Limb (tissue), 2 donors: ENCODE data around the gene VPS9D1.
"Not testable (repeated sequence)": the region's sequence is repeated elsewhere in the genome, so short reads cannot be mapped to it uniquely, and the experiment has no call there.

Source experiments
- DNase-seq, 2 donors: peaks; one replicate each; pipeline ENCODE4 v3.0.0-alpha.2; 2016; ENCODE audit errors: extremely low spot score in 2 of 2

VPS9D1 gene

DNA sequence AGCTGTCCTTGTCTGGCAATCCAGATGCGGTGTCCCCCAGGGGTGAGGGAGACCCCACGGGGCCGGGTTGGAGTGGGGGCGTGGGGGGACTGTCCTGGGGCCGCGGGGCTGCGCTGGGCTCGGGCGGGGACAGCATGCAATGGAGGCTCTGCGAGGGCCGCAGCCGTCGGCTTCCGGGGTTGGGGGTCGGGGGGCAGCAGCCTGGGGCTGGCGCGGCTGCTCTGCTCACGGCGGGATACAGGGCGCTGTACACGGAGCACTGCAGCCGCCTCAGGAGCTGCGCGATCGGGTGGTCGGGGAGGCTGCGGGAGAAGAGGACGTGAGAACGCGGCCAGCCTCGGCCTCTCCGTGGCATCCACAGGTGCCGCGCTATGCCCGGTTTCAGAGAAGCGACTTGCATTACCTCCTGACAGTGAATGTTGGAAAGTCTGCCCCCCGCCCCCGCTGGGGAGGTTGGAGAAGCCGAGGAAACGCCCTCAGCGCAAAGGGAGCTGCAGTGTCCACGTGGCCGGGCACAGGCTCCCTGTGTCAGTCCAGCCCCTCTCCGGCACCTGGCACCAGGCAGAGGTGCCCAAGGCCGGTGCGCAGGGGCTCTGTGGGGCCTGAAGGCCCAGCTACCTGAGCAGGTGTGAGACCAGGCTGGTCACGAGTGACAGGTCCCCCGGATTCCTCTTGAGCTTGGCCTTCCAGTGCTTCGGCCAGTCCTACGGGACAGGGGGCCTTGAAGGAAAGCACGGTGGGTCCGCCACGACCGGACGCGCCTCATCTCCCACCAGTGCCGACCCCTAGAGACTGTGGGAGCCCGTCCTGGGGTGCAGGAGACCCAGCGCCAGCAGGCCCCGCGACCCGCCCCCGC is 9.8 kb downstream of the VPS9D1 start:
- no peak for DNase-seq

GRCh38 chr16:89709716-89710432 is 10.8 kb downstream of the VPS9D1 start:
- DNase-seq: no peak

- no peak for DNase-seq
Measured at GRCh38 chr16:89709166-89709565, 11.5 kb downstream of the VPS9D1 start.

- DNase-seq: no peak
Measured at GRCh38 chr16:89708481-89708931, 12.2 kb downstream of the VPS9D1 start.

DNA sequence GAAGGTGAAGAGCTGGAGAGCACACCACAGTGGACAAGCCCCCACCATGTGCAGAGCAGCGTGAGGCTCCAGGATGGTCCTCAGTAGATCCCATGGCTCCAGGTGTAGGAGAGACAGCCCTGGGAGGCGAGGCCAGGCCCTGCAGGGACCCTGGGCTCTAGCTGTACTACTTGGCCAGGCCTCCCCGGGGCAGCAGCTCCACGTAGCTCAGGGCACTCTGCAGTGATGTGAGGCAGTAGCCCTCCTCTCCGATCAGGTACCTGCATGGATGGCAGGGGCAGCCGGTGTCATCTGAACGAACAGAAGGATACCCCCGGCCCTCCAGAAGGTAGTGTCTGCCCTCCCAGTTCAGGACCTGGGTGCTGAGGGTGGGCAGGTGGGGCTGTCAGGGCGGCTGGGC is 13.0 kb downstream of the VPS9D1 start:
- DNase-seq: no peak

GRCh38 chr16:89706518-89707260 is 14.0 kb downstream of the VPS9D1 start:
- DNase-seq: no peak

- no peak for DNase-seq
Measured at GRCh38 chr16:89705006-89705405, 15.7 kb downstream of the VPS9D1 start.

DNA sequence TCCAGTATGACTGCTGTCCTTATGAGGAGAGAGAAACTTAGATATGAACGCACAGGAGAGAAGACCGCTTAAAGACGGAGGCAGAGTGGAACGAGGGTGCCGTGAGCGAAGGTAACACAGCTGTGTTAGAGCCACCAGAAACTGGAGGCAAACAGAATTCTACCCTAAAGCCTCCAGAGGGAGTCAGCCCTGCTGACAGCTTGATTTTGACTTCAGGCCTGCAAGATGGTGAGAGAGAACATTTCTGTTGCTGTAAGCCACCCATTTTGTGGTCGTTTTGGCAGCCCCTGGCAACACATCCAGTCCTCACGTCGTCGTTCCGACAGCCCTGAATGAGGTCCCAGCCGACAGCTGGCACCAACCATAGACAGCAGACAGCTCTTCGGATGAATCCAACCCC is 16.4 kb downstream of the VPS9D1 start:
- DNase-seq: no peak

- peak; percentile 54 to 92 for DNase-seq
Measured at GRCh38 chr16:89701425-89702406, 19.0 kb downstream of the VPS9D1 start, which contains the start of gene SPATA2L. SPATA2L (minus strand) TSS chr16:89701705; CDS start chr16:89701232, 473 bp downstream.

DNA sequence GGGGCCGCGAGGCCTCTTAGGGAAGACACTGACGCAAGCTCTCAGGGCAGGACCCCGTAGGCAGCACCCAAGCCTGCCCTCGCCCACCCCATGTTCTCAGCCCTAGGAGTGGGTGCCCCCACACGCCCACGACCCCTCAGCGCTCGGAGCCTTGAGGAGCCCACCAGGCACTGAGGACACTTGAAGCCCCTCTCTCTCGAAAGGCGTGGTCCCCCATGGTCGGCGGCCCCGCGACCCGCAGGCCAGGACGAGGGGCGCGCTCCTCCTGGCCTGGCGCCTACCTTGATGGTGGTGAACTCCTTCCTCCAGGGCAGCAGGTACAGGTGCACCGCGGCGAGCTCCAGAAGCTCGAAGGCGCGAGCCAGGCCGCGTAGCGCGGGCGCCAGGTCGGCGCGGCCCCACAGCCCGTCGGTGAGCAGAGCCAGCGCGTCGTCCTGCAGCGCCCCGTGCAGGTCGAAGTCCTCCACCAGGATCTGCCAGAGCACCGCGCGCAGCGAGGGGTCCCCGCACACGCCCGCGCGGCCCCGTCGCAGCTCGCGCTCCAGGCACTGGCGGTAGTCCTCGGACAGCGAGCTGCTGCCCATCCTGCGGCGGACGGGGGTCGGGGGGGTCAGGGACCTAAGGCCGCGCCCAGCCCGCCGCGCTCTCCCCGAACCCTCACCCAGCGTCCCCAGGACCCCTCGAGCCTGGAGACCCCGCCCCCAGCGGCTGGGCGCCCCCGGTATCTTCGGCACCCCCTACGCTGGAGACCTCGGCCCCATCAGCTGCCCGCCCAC is 19.9 kb downstream of the VPS9D1 start:
- DNase-seq: peak in 1 of 2 donors; percentile 70

DNA sequence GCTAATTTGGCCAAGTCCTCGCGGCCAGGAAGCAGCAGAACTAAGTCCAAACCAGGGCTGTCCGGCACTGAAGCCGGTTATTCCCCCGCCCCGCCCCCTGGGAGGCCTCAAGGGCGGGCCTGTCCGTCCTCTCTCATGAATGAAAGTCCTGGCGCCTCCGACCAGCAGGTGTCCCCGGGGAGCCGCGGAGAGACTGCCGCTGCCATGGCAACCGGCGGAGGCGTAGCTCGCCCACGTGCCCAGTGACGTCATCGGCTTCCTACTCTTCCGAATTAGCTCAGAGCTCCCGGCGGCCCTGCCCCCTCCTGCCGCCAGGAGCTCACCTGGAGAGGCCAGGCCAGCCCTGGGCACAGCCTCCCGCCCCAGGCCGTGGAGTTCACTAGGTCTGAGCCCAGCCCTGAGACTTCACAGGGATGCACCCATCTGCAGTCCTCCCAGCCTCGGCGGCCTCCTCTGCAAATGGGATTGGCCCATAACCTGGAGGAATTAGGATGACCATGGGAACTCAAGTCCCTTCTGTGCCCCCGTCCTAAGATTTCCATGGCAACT is 20.5 kb downstream of the VPS9D1 start:
- peak; percentile 93 to 96 for DNase-seq

- DNase-seq: not testable (repeated sequence)
Measured at GRCh38 chr16:89699629-89700099, 21.0 kb downstream of the VPS9D1 start.

GRCh38 chr16:89698717-89699116 is 22.0 kb downstream of the VPS9D1 start:
- not testable (repeated sequence) for DNase-seq

DNA sequence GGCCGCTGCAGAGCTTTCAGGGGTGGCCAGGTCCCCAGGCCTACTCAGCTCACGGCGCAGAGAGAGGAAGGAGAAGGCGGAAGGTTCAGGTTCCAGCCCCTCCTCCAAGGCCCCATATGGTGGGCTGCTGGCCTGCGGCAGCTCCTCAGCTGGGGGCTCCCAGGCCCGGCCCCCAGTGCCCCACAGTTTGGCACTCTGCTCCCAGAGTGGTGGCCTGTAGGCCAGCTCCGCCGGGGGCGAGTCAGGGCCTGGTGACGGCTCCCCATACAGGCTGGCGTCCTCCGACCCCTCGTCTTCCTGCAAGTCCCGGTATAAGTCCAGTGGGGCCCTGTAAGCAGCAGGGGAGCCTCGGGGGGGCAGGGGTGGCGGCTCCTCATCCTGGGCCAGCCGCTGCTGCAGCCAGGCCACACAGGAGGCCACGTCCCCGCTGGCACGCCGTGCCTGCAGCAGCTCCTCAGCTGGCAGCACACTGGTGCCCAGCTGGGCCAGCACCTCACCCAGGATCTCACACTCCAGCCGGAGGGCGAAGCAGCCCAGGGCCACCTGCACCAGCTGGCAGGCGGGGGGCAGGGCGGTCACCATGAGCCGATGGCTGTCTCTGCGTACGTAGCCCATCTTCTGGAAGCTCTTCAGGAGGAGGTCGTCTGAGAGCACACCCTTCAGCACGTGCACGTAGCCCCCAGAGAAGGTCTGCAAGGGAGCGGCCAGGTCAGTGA is 22.9 kb downstream of the VPS9D1 start:
- peak in 1 of 2 donors; percentile 45 for DNase-seq

DNA sequence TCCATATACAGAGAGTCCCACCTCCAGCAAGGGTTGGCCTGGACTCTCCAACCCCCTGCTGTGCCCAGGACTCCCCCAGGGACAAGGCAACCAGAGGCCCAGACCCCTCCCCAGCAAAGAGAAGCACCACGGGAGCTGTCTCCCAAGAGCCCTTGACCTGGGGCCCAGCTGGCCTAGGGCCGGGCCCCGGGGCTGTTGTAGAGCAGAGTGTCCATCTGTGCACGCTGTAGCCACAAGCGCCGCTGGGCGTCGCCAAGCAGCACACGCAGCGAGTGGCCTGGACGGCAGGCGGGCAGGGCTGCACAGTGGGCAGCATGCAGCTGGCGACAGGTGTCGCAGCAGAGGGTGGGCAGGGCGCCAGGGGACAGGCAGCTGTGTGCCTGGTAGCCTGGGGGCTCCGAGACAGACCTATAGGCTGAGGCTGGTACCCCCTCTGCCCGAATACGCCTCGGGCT is 23.5 kb downstream of the VPS9D1 start:
- peak in 1 of 2 donors; percentile 45 for DNase-seq

- peak in 1 of 2 donors; percentile 36 for DNase-seq
Measured at GRCh38 chr16:89696670-89697128, 24.0 kb downstream of the VPS9D1 start.

- peak in 1 of 2 donors; percentile 32 for DNase-seq
Measured at GRCh38 chr16:89695875-89696669, 24.6 kb downstream of the VPS9D1 start.
